GM12801 (cell line): ENCODE results near the gene CCSER1.

Experiments
- CTCF ChIP-seq: IDR thresholded peaks from one replicate; pipeline ENCODE4 v1.5.1; 2011; ENCODE audit warnings: control low read depth; ENCODE audit not compliant: insufficient read length; ENCODE audit errors: extremely low read depth

CCSER1 gene

GRCh38 chr4:91268913-91269312, 1141.7 kb downstream of the CCSER1 start:
- TF ChIP-seq CTCF = no peak

- TF ChIP-seq CTCF = no peak
Measured at GRCh38 chr4:91279899-91280298, 1152.7 kb downstream of the CCSER1 start.

GRCh38 chr4:91280551-91281290, 1153.5 kb downstream of the CCSER1 start:
- TF ChIP-seq CTCF = no peak

GRCh38 chr4:91282217-91282616, 1155.0 kb downstream of the CCSER1 start:
- TF ChIP-seq CTCF = no peak

- TF ChIP-seq CTCF = no peak
Measured at GRCh38 chr4:91283726-91284230, 1156.6 kb downstream of the CCSER1 start.

GRCh38 chr4:91284480-91284879, 1157.3 kb downstream of the CCSER1 start:
- TF ChIP-seq CTCF = no peak

- no peak for TF ChIP-seq CTCF
Measured at GRCh38 chr4:91285487-91285886, 1158.3 kb downstream of the CCSER1 start.
